ENCODE data around the gene ARFGEF3. TPM values are rescaled to one million over a fixed set of nuclear protein-coding genes. Genes with fewer than 3 reads are reported as not detected.

The ARFGEF3 gene
- total RNA-seq, 4 donors from 2014 or later = 6.7 to 17.1 (median 13.2) TPM

DNA sequence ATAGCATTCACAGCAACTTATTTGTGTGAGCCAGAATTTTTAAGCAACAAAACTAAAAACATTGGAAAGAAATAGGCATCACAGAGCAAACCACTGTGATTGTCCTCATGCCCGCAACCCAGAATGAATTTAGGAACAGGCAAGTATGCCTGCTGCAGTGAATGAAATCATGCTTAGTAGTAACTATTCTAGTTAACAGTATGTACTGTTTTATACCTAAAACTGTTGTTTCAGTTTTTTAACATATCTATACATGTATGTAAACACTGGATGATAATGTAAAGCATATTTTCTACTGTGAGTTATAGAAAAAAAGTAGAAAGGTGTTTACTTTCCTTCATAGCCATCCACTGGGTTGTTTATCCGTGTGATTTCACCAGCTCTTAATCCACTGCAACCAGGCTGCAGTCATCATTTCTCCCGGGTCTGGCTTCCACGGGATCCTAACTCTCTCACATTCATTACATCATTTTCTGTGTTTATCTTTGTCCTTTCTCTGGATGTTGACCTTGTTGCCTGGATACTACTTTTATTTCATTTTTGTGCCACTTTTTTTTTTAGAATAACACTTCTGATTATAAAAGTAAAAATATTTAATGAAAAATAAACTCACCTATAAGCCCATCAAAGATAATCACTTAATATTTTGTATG, 3.6 kb upstream of the ARFGEF3 start:
- no peak for DNase-seq
- Histone ChIP-seq H3K9me3 (peaks cover 0 to 4% of the 10 kb centered on the region in 2 donors), H3K36me3 (no peaks in the 10 kb centered on the region), H3K4me1 (peaks cover 10 to 21% (median 14%) of the 10 kb centered on the region in 4 donors), H3K27ac (no peak overlapping the region), H3K4me3 (no peak overlapping the region), H3K27me3 (peaks cover 42% of the 10 kb centered on the region)
- intact Hi-C loops (cut with DNase I; ENCODE audit: low total_unique reads) = no loop called here
- WGBS, 2 donors (ENCODE audit: low coverage in 1 of 2) = 49 to 62% methylated on average over 4 of the region's 4 CpGs
- no peak for TF ChIP-seq POLR2A (IDR thresholded peaks at IDR 0.05)
- TF ChIP-seq POLR2AphosphoS5 (IDR thresholded peaks at IDR 0.05) = no peak
- TF ChIP-seq, protein P1, sequence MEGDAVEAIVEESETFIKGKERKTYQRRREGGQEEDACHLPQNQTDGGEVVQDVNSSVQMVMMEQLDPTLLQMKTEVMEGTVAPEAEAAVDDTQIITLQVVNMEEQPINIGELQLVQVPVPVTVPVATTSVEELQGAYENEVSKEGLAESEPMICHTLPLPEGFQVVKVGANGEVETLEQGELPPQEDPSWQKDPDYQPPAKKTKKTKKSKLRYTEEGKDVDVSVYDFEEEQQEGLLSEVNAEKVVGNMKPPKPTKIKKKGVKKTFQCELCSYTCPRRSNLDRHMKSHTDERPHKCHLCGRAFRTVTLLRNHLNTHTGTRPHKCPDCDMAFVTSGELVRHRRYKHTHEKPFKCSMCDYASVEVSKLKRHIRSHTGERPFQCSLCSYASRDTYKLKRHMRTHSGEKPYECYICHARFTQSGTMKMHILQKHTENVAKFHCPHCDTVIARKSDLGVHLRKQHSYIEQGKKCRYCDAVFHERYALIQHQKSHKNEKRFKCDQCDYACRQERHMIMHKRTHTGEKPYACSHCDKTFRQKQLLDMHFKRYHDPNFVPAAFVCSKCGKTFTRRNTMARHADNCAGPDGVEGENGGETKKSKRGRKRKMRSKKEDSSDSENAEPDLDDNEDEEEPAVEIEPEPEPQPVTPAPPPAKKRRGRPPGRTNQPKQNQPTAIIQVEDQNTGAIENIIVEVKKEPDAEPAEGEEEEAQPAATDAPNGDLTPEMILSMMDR (IDR thresholded peaks at IDR 0.05) = no peak
- no peak for TF ChIP-seq EP300 (IDR thresholded peaks at IDR 0.05; ENCODE audit: low read depth)
- in situ Hi-C loops (cut with MboI; ENCODE audit: low pct_ligation_motif_present in 1 of 4, low pct_unique_long_range_greater_than_20kb in 1 of 4, low sequenced_read_pairs in 3 of 4) = no loop called here

DNA sequence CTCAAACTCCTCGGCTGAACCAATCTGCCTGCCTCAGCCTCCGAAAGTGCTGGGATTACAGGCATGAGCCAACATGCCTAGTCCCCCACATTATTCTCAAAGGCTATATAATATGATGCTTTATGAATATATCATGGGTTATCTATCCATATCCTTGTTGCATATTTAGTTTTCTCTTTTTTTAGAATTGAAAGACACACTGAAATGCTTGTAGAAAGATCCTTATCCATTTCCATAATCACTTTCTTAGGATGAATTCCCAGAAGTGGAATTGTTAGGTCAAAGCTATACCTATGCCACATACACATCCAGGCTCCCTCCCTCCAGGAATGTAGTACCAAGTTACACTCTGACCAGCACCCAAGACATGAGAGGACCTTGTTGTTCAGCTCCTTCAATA, 2.5 kb upstream of the ARFGEF3 start:
- Histone ChIP-seq H3K27ac (no peak overlapping the region), H3K9me3 (no peaks in the 10 kb centered on the region), H3K4me3 (no peak overlapping the region), H3K36me3 (no peaks in the 10 kb centered on the region), H3K4me1 (peaks cover 10 to 24% (median 14%) of the 10 kb centered on the region in 4 donors), H3K27me3 (peaks cover 47% of the 10 kb centered on the region)
- TF ChIP-seq POLR2A (IDR thresholded peaks at IDR 0.05) (no peak), POLR2AphosphoS5 (IDR thresholded peaks at IDR 0.05) (no peak), EP300 (IDR thresholded peaks at IDR 0.05; ENCODE audit: low read depth) (no peak)
- TF ChIP-seq, protein P1 (IDR thresholded peaks at IDR 0.05) = no peak
- no peak for DNase-seq
- intact Hi-C loops (cut with DNase I; ENCODE audit: low total_unique reads) = no loop called here
- in situ Hi-C loops (cut with MboI; ENCODE audit: low pct_ligation_motif_present in 1 of 4, low pct_unique_long_range_greater_than_20kb in 1 of 4, low sequenced_read_pairs in 3 of 4) = no loop called here
- WGBS, 2 donors (ENCODE audit: low coverage in 1 of 2) = 78 to 90% methylated on average over 2 of the region's 2 CpGs

DNA sequence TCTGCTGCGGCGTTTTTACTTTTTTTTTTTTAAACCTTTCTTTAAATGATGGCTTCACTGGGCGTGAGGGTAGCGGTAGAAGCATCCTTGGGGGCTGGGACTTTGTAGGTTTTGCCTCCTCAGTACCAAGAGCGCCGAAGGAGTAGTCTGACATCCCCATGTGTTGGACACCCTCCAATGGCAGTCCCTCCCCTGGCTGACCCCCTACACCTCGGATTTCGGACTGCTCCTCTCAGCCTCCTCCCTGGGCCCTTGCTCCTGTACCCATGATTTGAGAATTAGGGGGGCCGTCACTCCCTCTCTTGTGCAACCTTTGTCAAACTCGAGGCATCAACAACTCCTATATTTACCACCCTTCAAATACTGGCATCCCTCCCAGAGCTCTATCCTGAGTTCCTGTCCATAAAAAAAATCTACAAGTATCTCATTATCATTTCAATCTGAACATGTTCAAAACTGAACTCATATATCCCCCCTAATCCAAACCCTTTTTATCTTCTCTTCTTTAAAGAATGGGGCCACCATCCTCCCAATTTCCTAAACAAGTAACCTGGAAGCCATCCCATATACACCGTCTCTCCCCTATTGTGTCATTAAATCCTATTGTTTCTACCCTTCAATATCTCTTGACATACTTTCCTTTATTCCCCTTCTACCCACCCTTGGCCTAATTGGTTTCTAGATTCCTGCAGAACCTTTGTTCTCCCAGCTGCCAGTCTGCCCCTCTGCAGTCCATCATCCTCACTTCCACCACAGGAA, 1.2 kb upstream of the ARFGEF3 start:
- 66 to 69% methylated on average over 9 to 11 of the region's 11 CpGs for WGBS, 2 donors (ENCODE audit: low coverage in 1 of 2)
- Histone ChIP-seq H3K27ac (peak overlapping the region in 1 of 4 donors; percentile 83), H3K4me3 (peak overlapping the region in 1 of 4 donors; percentile 75), H3K27me3 (peaks cover 44% of the 10 kb centered on the region), H3K4me1 (peaks cover 10 to 24% (median 14%) of the 10 kb centered on the region in 4 donors), H3K36me3 (no peaks in the 10 kb centered on the region), H3K9me3 (no peaks in the 10 kb centered on the region)
- TF ChIP-seq POLR2AphosphoS5 (IDR thresholded peaks at IDR 0.05) = no peak
- no peak for TF ChIP-seq POLR2A (IDR thresholded peaks at IDR 0.05)
- no peak for TF ChIP-seq EP300 (IDR thresholded peaks at IDR 0.05; ENCODE audit: low read depth)
- TF ChIP-seq, protein P1 (IDR thresholded peaks at IDR 0.05) = no peak
- in situ Hi-C loops (cut with MboI; ENCODE audit: low pct_ligation_motif_present in 1 of 4, low pct_unique_long_range_greater_than_20kb in 1 of 4, low sequenced_read_pairs in 3 of 4) (no loop called here), intact Hi-C loops (cut with DNase I; ENCODE audit: low total_unique reads) (no loop called here)
- no peak for DNase-seq

DNA sequence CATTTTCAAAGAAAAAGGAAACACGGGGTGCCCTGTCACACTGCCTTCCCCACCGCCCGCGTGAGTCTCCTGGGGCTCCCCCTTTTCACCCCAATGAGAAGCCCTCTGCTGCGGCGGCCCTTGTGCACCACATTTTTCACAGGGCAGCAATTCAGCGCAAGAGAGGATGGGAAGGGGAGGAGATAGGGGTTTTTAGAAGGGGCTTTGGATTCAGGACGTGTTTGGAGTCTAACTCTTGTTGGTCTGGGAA, 726 bp upstream of the ARFGEF3 start:
- peak overlapping the region in 3 of 4 donors; percentile 56 to 86 (median 83) for H3K27ac ChIP-seq
- no peak for DNase-seq
- H3K36me3 ChIP-seq = no peaks in the 10 kb centered on the region
- H3K27me3 ChIP-seq = peaks cover 44% of the 10 kb centered on the region
- peak overlapping the region in 2 of 4 donors; percentile 65 to 75 for H3K4me3 ChIP-seq
- in situ Hi-C loops (cut with MboI; ENCODE audit: low pct_ligation_motif_present in 1 of 4, low pct_unique_long_range_greater_than_20kb in 1 of 4, low sequenced_read_pairs in 3 of 4) (no loop called here), intact Hi-C loops (cut with DNase I; ENCODE audit: low total_unique reads) (no loop called here)
- H3K9me3 ChIP-seq = no peaks in the 10 kb centered on the region
- 0 to 18% methylated on average over 3 to 8 of the region's 8 CpGs for WGBS, 2 donors (ENCODE audit: low coverage in 1 of 2)
- no peak for TF ChIP-seq POLR2AphosphoS5 (IDR thresholded peaks at IDR 0.05)
- no peak for TF ChIP-seq POLR2A (IDR thresholded peaks at IDR 0.05)
- TF ChIP-seq, protein P1 (IDR thresholded peaks at IDR 0.05) = no peak
- TF ChIP-seq EP300 (IDR thresholded peaks at IDR 0.05; ENCODE audit: low read depth) = no peak
- peaks cover 10 to 24% (median 14%) of the 10 kb centered on the region in 4 donors for H3K4me1 ChIP-seq
